Posterior cingulate gyrus (tissue), 11 donors: Measurements from ENCODE around the gene ANKRD11.

Experiments used
- DNase-seq, 10 donors: peaks; one replicate each; pipeline versions ENCODE4 v3.0.0 to v3.0.0-alpha.2; 2020 to 2021; ENCODE audit warnings: mixed read lengths in 3 of 10
- intact Hi-C: fragments of 100-400 bp; cut with DNase I; formaldehyde crosslinking; loops from one replicate; pipeline ENCODE4 v1.15.1; 2023

Gene ANKRD11

DNA sequence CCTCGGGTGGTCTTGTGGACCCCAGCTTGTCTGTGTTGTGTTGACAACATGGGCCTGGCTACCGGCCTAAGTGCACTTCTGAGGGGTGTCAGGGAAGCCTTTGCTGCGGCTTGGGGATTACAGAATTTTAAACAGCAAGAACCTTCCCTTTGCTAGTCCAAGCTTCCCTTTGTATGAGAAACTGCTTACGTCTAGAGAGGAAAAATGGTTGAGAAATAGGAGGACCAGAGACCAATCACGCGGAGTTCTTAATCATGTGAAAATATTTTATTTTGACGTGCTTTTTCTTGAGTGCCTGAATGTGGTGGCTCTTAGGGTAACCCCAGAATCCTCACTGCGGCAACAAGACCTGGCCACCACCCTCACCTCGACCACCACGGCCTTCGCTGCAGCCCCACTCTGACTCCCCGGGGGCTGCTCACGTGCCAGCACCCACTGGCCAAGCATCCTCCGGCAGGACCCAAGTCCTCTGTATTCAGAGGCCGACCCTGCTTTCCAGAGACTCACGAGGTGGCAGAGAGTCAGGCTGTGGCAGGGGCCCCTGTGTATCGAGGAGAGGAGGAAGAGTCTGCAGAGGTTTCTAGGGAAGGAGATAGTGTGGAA lies 191.6 kb downstream of the ANKRD11 start:
- intact Hi-C loops = no loop called here
- no peak for DNase-seq

DNA sequence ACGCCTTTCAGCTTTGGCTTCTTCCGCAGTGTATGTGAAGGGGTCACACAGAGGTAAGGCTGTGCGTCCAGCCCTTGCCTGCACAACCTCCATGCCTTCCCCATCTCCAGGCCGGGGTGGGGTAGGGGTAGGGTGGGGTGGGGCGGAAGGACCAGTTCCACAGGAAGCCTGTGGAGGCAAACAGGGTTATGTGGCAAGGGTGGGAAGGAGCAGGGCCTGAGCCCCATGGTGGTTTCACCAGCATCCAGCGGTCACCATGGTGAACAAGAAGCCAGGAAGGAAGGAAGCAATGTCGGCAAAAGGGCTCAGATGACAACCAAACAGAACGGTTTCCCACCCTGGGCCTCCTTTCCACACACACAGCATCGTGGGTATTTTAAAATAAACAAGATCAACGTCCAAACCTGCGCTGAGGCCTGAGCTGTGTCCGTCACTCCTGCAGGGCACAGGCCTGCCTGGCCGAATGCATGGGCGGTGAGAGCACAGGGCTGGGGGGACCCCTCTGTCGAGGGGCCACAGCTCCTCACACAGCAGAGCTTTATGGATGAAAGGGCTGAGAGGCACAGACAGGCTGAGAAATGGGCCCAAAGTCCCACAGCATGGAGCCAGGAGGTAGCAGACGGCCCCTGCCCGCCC lies 192.3 kb downstream of the ANKRD11 start:
- DNase-seq = no peak
- intact Hi-C loops = no loop called here

- no peak for DNase-seq
- intact Hi-C loops = no loop called here
Measured at GRCh38 chr16:89297156-89297874, 193.0 kb downstream of the ANKRD11 start.

DNA sequence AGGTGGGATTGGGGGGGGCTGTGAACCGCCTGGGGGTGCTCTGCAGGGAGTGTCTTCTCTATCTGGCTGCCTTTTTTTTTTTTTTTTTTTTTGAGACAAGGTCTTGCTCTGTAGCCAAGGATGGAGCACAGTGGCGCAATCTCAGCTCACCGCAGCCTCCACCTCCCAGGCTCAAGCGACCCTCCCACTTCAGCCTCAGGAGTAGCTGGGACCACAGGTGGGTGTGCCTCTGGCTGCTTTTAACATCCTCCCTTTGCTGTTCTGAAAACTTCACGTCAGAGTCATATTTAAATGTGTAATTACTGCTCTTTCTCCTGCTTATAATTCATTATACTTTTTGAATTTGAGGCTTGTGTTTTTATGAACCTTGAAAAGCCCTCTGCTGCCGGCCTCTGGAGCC lies 194.4 kb downstream of the ANKRD11 start:
- no peak for DNase-seq
- intact Hi-C loops = no loop called here

- intact Hi-C loops = no loop called here
- no peak for DNase-seq
Measured at GRCh38 chr16:89295071-89295900, 195.1 kb downstream of the ANKRD11 start.

GRCh38 chr16:89294486-89294885 lies 195.9 kb downstream of the ANKRD11 start:
- no peak for DNase-seq
- intact Hi-C loops = no loop called here

DNA sequence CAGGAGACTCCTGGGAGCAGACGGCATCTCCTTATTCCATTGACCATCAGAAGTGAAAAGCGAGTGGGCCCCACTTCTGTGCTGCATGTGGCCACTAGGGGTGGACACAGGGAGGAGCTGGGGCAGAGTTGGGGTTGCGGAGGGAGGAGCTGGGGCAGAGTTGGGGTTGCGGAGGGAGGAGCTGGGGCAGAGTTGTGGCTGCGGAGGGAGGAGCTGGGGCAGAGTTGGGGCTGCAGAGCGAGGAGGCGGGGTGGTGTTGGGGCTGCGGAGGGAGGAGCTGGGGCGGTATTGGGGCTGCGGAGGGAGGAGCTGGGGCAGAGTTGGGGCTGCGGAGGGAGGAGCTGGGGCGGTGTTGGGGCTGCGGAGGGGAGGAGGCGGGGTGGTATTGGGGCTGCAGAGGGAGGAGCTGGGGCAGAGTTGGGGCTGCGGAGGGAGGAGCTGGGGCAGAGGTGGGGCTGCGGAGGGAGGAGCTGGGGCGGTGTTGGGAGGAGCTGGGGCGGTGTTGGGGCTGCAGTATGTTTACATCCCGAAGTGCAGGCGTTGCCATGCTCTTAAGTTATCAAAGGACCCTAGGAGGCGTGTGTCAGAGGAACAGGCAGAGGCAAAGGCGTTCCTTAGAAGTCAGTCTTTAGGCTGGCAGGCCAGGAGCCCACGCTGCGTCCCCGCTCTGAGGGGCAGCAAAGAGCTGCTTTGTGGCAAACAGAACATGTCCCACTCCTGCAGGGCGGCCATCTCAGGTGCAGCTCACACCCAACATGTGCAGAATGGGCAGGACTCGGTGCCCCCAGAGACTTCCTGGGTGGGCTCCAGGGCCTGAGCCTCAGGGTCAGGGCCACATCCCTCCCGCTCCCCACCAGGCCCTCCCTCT lies 196.9 kb downstream of the ANKRD11 start:
- intact Hi-C loops = no loop called here
- DNase-seq = peak in 1 of 10 donors; percentile 63

DNA sequence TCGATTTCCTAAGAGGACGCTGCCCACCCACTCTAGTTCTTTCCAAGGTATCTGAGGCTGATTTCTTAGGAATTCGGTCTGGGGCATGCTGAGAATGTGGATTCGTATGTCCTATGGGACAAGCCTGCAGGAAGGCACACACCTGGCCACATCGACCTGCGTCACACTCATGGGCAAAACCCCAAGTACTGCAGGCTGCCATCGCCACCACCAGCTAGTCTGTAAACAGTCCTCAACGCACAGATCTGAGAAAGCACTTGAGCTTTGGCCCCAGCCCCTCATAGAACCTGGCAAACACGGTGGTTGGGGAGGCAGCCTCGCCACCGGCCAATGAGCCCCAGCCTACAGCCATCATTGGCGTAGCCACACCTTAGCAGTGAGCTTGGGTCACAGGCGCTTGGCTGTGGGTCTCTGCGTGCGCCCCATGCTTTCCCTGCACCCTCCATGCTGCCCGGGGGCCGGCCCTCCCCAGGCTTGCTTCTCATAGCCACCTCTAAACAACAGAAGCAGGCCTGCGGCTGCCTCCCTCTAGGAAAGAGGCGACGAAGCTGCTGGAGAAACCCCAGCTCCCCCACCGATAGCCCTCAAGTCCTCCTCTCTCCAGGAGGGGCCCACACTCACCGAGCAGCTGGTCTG lies 197.8 kb downstream of the ANKRD11 start:
- intact Hi-C loops = no loop called here
- DNase-seq = peak in 1 of 10 donors; percentile 78

- intact Hi-C loops = no loop called here
Measured at GRCh38 chr16:89291776-89292175, 198.6 kb downstream of the ANKRD11 start.

DNA sequence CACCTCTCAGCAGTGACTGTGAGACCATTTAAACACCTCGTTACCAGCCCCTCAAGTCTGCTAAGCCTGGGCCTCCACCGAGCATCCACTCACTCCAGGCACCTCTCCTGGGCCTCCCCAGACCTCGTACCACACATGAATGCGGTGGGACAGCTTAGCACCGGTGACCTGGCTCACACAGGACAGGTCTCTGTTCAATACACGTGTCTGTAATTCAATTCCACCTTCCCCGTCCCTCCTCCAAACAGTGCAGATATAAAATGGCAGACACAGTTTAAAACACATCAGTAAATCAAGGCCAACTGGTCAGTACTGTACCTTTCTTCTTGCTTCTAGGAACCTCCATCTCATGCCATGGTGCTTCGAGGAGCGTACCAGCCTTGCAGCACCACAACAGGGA lies 199.0 kb downstream of the ANKRD11 start:
- intact Hi-C loops = no loop called here
- DNase-seq = no peak

More at GRCh38 chr16:89291776-89292175, 198.6 kb downstream of the ANKRD11 start:
- peak in 1 of 10 donors; percentile 50 for DNase-seq

- peak in 1 of 10 donors; percentile 69 for DNase-seq
- intact Hi-C loops = no loop called here
Measured at GRCh38 chr16:89290887-89291286, 199.5 kb downstream of the ANKRD11 start.

GRCh38 chr16:89290472-89290871 lies 199.9 kb downstream of the ANKRD11 start:
- no peak for DNase-seq
- intact Hi-C loops = no loop called here

GRCh38 chr16:89289428-89290395 lies 200.6 kb downstream of the ANKRD11 start:
- DNase-seq = peak in 9 of 10 donors; percentile 54 to 96 (median 77)
- intact Hi-C loops = no loop called here

DNA sequence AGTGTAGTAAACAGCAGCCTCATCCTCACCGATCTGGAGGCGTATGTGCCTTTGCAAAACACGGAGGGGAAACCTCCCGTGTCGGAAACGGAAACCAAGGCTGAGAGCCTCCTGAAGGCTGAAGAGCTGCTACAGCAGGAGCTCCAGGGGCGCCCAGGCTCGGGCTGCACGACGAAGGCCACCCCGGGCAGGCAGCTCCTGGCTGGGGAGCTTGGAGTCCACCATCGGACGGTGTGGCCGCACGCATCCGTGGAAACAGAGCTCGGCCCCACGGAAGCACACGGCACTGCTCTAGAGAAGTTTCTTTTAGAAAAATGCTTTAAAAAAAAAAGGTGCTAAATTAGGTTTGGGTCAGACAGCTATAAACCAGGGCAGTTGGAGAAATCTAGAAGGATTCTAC lies 201.4 kb downstream of the ANKRD11 start:
- DNase-seq = peak in 1 of 10 donors; percentile 70
- intact Hi-C loops = no loop called here

DNA sequence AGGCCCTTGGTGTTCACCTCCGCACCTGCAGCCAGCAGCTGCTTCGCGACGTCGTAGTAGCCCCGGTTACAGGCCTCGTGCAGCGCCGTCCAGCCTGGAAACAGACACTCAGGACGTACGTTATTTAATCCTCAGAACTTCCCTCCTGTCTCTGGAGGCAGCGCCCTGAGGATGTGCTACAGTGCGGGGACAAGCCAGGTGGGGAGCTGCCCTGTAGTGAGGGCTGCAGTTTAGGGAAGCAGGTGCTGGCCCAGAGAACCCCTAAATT lies 201.8 kb downstream of the ANKRD11 start:
- DNase-seq = peak in 1 of 10 donors; percentile 82
- intact Hi-C loops = no loop called here

GRCh38 chr16:89287777-89288576 lies 202.4 kb downstream of the ANKRD11 start:
- peak in 1 of 10 donors; percentile 62 for DNase-seq
- intact Hi-C loops = no loop called here

DNA sequence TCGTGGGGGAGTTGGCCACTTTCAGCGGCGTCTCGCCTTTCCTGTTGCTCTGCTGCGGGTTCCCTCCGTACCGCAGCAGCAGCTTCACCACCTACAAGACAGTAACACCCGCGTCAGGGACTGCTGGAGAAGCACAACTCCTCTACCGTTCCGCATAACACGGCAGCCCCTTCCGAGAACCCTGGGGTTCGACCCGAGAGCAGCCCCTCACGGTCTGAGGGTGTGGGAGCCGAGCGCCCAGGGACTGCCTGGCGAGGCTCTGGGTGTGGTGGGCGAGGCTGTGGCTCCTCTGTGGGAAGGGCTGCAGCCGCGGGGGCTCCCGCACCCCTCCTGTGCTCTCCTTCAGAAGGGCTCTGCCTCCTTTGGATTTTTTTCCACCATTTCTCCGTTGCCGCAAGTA lies 204.3 kb downstream of the ANKRD11 start:
- DNase-seq = peak in 1 of 10 donors; percentile 75
- intact Hi-C loops = no loop called here

DNA sequence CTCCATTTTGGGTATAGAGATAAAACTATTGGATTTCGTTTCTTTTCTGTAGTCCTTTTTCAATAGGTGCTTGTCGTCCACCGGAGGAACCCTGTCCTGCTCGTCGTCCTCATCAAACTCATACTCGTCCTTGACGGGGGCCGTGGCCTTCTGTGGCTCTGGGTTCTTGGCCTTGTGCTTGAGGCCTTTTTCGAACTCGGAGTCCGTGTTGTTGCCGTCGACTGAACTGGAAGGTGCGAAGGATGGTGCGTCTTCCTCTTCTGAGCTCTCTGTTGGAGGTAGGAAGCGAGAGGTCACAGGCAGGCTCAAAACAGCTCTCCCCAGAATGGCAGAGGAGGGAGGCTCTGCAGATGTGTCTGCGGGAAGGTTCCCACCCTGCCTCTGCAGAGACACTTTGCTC lies 205.0 kb downstream of the ANKRD11 start:
- DNase-seq = no peak
- intact Hi-C loops = no loop called here
